ENCODE results near the gene MRPS11. TPM values are rescaled to one million over a fixed set of nuclear protein-coding genes. Genes with fewer than 3 reads are reported as not detected.

The MRPS11 gene
- polyA plus RNA-seq, 2 donors = 23.7 to 42.3 TPM

GRCh38 chr15:88504445-88504844 lies 36.9 kb downstream of the MRPS11 start:
- H3K27me3 ChIP-seq (ENCODE audit: control insufficient read depth in 1 of 2, insufficient read depth in 2 of 2, low read length in 2 of 2) = no peaks in the 10 kb centered on the region
- WGBS, 2 donors = 79 to 89% methylated on average over 1 of the region's 1 CpG
- peaks cover 0 to 3% of the 10 kb centered on the region in 2 donors for H3K36me3 ChIP-seq (ENCODE audit: control insufficient read depth in 2 of 2, insufficient read depth in 2 of 2, low read length in 1 of 2)
- no peaks in the 10 kb centered on the region for H3K4me1 ChIP-seq (ENCODE audit: control insufficient read depth in 2 of 2, insufficient read depth in 2 of 2, low read length in 1 of 2)
- H3K9me3 ChIP-seq (ENCODE audit: control insufficient read depth in 2 of 2, insufficient read depth in 1 of 2, low read depth in 1 of 2, low read length in 1 of 2) = no peaks in the 10 kb centered on the region
- H3K27ac ChIP-seq (ENCODE audit: low read depth in 2 of 2, low read length in 1 of 2) = no peak overlapping the region
- H3K4me3 ChIP-seq (ENCODE audit: low read depth in 1 of 2, low read length in 2 of 2) = no peak overlapping the region

- WGBS, 2 donors = 95 to 98% methylated on average over 2 of the region's 2 CpGs
- Histone ChIP-seq H3K27me3 (ENCODE audit: control insufficient read depth in 1 of 2, insufficient read depth in 2 of 2, low read length in 2 of 2) (no peaks in the 10 kb centered on the region), H3K4me3 (ENCODE audit: low read depth in 1 of 2, low read length in 2 of 2) (no peak overlapping the region), H3K36me3 (ENCODE audit: control insufficient read depth in 2 of 2, insufficient read depth in 2 of 2, low read length in 1 of 2) (peaks cover 0 to 7% of the 10 kb centered on the region in 2 donors), H3K4me1 (ENCODE audit: control insufficient read depth in 2 of 2, insufficient read depth in 2 of 2, low read length in 1 of 2) (no peaks in the 10 kb centered on the region), H3K9me3 (ENCODE audit: control insufficient read depth in 2 of 2, insufficient read depth in 1 of 2, low read depth in 1 of 2, low read length in 1 of 2) (no peaks in the 10 kb centered on the region), H3K27ac (ENCODE audit: low read depth in 2 of 2, low read length in 1 of 2) (no peak overlapping the region)
These were observed 38.2 kb downstream of the MRPS11 start for GRCh38 chr15:88505721-88506120.

- Histone ChIP-seq H3K4me3 (ENCODE audit: low read depth in 1 of 2, low read length in 2 of 2) (no peak overlapping the region), H3K36me3 (ENCODE audit: control insufficient read depth in 2 of 2, insufficient read depth in 2 of 2, low read length in 1 of 2) (peaks cover 0 to 10% of the 10 kb centered on the region in 2 donors), H3K27ac (ENCODE audit: low read depth in 2 of 2, low read length in 1 of 2) (no peak overlapping the region), H3K9me3 (ENCODE audit: control insufficient read depth in 2 of 2, insufficient read depth in 1 of 2, low read depth in 1 of 2, low read length in 1 of 2) (no peaks in the 10 kb centered on the region), H3K4me1 (ENCODE audit: control insufficient read depth in 2 of 2, insufficient read depth in 2 of 2, low read length in 1 of 2) (no peaks in the 10 kb centered on the region), H3K27me3 (ENCODE audit: control insufficient read depth in 1 of 2, insufficient read depth in 2 of 2, low read length in 2 of 2) (no peaks in the 10 kb centered on the region)
These were observed 39.1 kb downstream of the MRPS11 start for GRCh38 chr15:88506628-88507027.

- Histone ChIP-seq H3K27me3 (ENCODE audit: control insufficient read depth in 1 of 2, insufficient read depth in 2 of 2, low read length in 2 of 2) (no peaks in the 10 kb centered on the region), H3K9me3 (ENCODE audit: control insufficient read depth in 2 of 2, insufficient read depth in 1 of 2, low read depth in 1 of 2, low read length in 1 of 2) (no peaks in the 10 kb centered on the region), H3K4me3 (ENCODE audit: low read depth in 1 of 2, low read length in 2 of 2) (no peak overlapping the region), H3K36me3 (ENCODE audit: control insufficient read depth in 2 of 2, insufficient read depth in 2 of 2, low read length in 1 of 2) (peaks cover 0 to 10% of the 10 kb centered on the region in 2 donors), H3K27ac (ENCODE audit: low read depth in 2 of 2, low read length in 1 of 2) (no peak overlapping the region), H3K4me1 (ENCODE audit: control insufficient read depth in 2 of 2, insufficient read depth in 2 of 2, low read length in 1 of 2) (no peaks in the 10 kb centered on the region)
- WGBS, 2 donors = 91 to 98% methylated on average over 4 of the region's 4 CpGs
These were observed 41.8 kb downstream of the MRPS11 start for GRCh38 chr15:88509321-88509720.

GRCh38 chr15:88509964-88510363 lies 42.5 kb downstream of the MRPS11 start:
- Histone ChIP-seq H3K4me3 (ENCODE audit: low read depth in 1 of 2, low read length in 2 of 2) (no peak overlapping the region), H3K4me1 (ENCODE audit: control insufficient read depth in 2 of 2, insufficient read depth in 2 of 2, low read length in 1 of 2) (no peaks in the 10 kb centered on the region), H3K9me3 (ENCODE audit: control insufficient read depth in 2 of 2, insufficient read depth in 1 of 2, low read depth in 1 of 2, low read length in 1 of 2) (no peaks in the 10 kb centered on the region), H3K36me3 (ENCODE audit: control insufficient read depth in 2 of 2, insufficient read depth in 2 of 2, low read length in 1 of 2) (peaks cover 0 to 10% of the 10 kb centered on the region in 2 donors), H3K27me3 (ENCODE audit: control insufficient read depth in 1 of 2, insufficient read depth in 2 of 2, low read length in 2 of 2) (no peaks in the 10 kb centered on the region), H3K27ac (ENCODE audit: low read depth in 2 of 2, low read length in 1 of 2) (no peak overlapping the region)

GRCh38 chr15:88511161-88511560 lies 43.7 kb downstream of the MRPS11 start:
- H3K4me3 ChIP-seq (ENCODE audit: low read depth in 1 of 2, low read length in 2 of 2) = no peak overlapping the region
- no peaks in the 10 kb centered on the region for H3K4me1 ChIP-seq (ENCODE audit: control insufficient read depth in 2 of 2, insufficient read depth in 2 of 2, low read length in 1 of 2)
- H3K9me3 ChIP-seq (ENCODE audit: control insufficient read depth in 2 of 2, insufficient read depth in 1 of 2, low read depth in 1 of 2, low read length in 1 of 2) = no peaks in the 10 kb centered on the region
- peaks cover 0 to 10% of the 10 kb centered on the region in 2 donors for H3K36me3 ChIP-seq (ENCODE audit: control insufficient read depth in 2 of 2, insufficient read depth in 2 of 2, low read length in 1 of 2)
- H3K27me3 ChIP-seq (ENCODE audit: control insufficient read depth in 1 of 2, insufficient read depth in 2 of 2, low read length in 2 of 2) = no peaks in the 10 kb centered on the region
- H3K27ac ChIP-seq (ENCODE audit: low read depth in 2 of 2, low read length in 1 of 2) = no peak overlapping the region
- WGBS, 2 donors = 68 to 93% methylated on average over 2 of the region's 2 CpGs

GRCh38 chr15:88512078-88512477 lies 44.6 kb downstream of the MRPS11 start:
- no peak overlapping the region for H3K27ac ChIP-seq (ENCODE audit: low read depth in 2 of 2, low read length in 1 of 2)
- peaks cover 0 to 12% of the 10 kb centered on the region in 2 donors for H3K36me3 ChIP-seq (ENCODE audit: control insufficient read depth in 2 of 2, insufficient read depth in 2 of 2, low read length in 1 of 2)
- no peaks in the 10 kb centered on the region for H3K4me1 ChIP-seq (ENCODE audit: control insufficient read depth in 2 of 2, insufficient read depth in 2 of 2, low read length in 1 of 2)
- WGBS, 2 donors = 88 to 91% methylated on average over 3 of the region's 3 CpGs
- H3K9me3 ChIP-seq (ENCODE audit: control insufficient read depth in 2 of 2, insufficient read depth in 1 of 2, low read depth in 1 of 2, low read length in 1 of 2) = no peaks in the 10 kb centered on the region
- no peak overlapping the region for H3K4me3 ChIP-seq (ENCODE audit: low read depth in 1 of 2, low read length in 2 of 2)
- no peaks in the 10 kb centered on the region for H3K27me3 ChIP-seq (ENCODE audit: control insufficient read depth in 1 of 2, insufficient read depth in 2 of 2, low read length in 2 of 2)

GRCh38 chr15:88512601-88513000 lies 45.1 kb downstream of the MRPS11 start:
- Histone ChIP-seq H3K36me3 (ENCODE audit: control insufficient read depth in 2 of 2, insufficient read depth in 2 of 2, low read length in 1 of 2) (peaks cover 0 to 11% of the 10 kb centered on the region in 2 donors), H3K4me3 (ENCODE audit: low read depth in 1 of 2, low read length in 2 of 2) (no peak overlapping the region), H3K9me3 (ENCODE audit: control insufficient read depth in 2 of 2, insufficient read depth in 1 of 2, low read depth in 1 of 2, low read length in 1 of 2) (no peaks in the 10 kb centered on the region), H3K4me1 (ENCODE audit: control insufficient read depth in 2 of 2, insufficient read depth in 2 of 2, low read length in 1 of 2) (no peaks in the 10 kb centered on the region), H3K27ac (ENCODE audit: low read depth in 2 of 2, low read length in 1 of 2) (no peak overlapping the region), H3K27me3 (ENCODE audit: control insufficient read depth in 1 of 2, insufficient read depth in 2 of 2, low read length in 2 of 2) (no peaks in the 10 kb centered on the region)
- 92 to 94% methylated on average over 5 of the region's 5 CpGs for WGBS, 2 donors

- no peaks in the 10 kb centered on the region for H3K4me1 ChIP-seq (ENCODE audit: control insufficient read depth in 2 of 2, insufficient read depth in 2 of 2, low read length in 1 of 2)
- H3K27ac ChIP-seq (ENCODE audit: low read depth in 2 of 2, low read length in 1 of 2) = no peak overlapping the region
- 89 to 91% methylated on average over 5 of the region's 5 CpGs for WGBS, 2 donors
- no peak overlapping the region for H3K4me3 ChIP-seq (ENCODE audit: low read depth in 1 of 2, low read length in 2 of 2)
- no peaks in the 10 kb centered on the region for H3K27me3 ChIP-seq (ENCODE audit: control insufficient read depth in 1 of 2, insufficient read depth in 2 of 2, low read length in 2 of 2)
- H3K9me3 ChIP-seq (ENCODE audit: control insufficient read depth in 2 of 2, insufficient read depth in 1 of 2, low read depth in 1 of 2, low read length in 1 of 2) = no peaks in the 10 kb centered on the region
- peaks cover 0 to 9% of the 10 kb centered on the region in 2 donors for H3K36me3 ChIP-seq (ENCODE audit: control insufficient read depth in 2 of 2, insufficient read depth in 2 of 2, low read length in 1 of 2)
These were observed 45.7 kb downstream of the MRPS11 start for GRCh38 chr15:88513195-88513594.

- WGBS, 2 donors = 60 to 74% methylated on average over 3 of the region's 3 CpGs
- no peak overlapping the region for H3K27ac ChIP-seq (ENCODE audit: low read depth in 2 of 2, low read length in 1 of 2)
- no peaks in the 10 kb centered on the region for H3K27me3 ChIP-seq (ENCODE audit: control insufficient read depth in 1 of 2, insufficient read depth in 2 of 2, low read length in 2 of 2)
- no peaks in the 10 kb centered on the region for H3K4me1 ChIP-seq (ENCODE audit: control insufficient read depth in 2 of 2, insufficient read depth in 2 of 2, low read length in 1 of 2)
- H3K36me3 ChIP-seq (ENCODE audit: control insufficient read depth in 2 of 2, insufficient read depth in 2 of 2, low read length in 1 of 2) = peaks cover 0 to 2% of the 10 kb centered on the region in 2 donors
- H3K9me3 ChIP-seq (ENCODE audit: control insufficient read depth in 2 of 2, insufficient read depth in 1 of 2, low read depth in 1 of 2, low read length in 1 of 2) = no peaks in the 10 kb centered on the region
- no peak overlapping the region for H3K4me3 ChIP-seq (ENCODE audit: low read depth in 1 of 2, low read length in 2 of 2)
These were observed 51.4 kb downstream of the MRPS11 start for GRCh38 chr15:88518903-88519302.
